GM12878 (cell line): ENCODE data around the gene SLC4A2. TPM values are rescaled to one million over a fixed set of nuclear protein-coding genes. Genes with fewer than 3 reads are reported as not detected.

ENCODE experiments used
- ATAC-seq: fragments of 200-7000 bp; cut with Tn5 transposase; 3 replicates; pipeline ENCODE4 v1.9.1; 2020; ENCODE audit warnings: mild to moderate bottlenecking, moderate library complexity
- BruUV-seq: library from RNA; stranded (reverse); fragments of 400-500 nt; replicated peaks from 2 replicates; lab custom pipeline; 2021; lab: Mats Ljungman, UMichigan
- CTCF ChIA-PET: fragments of 300-600 bp; sonication (Branson Sonifier 250); formaldehyde crosslinking; extraction: SDS; loops from one replicate; lab custom pipeline; 2021; ENCODE audit warnings: inconsistent platforms; lab: Yijun Ruan, JAX
- POLR2A ChIA-PET: fragments of 350-600 bp; formaldehyde crosslinking; extraction: SDS; loops from one replicate; lab custom pipeline; 2021; ENCODE audit warnings: inconsistent platforms; lab: Charles Lee
- RAD21 ChIA-PET: fragments of 300-600 bp; sonication (Branson Sonifier 250); formaldehyde crosslinking; loops from one replicate; lab custom pipeline; 2023; ENCODE audit warnings: antibody characterized with exemption; ENCODE audit not compliant: unreplicated experiment; lab: Charles Lee
- SMC1A ChIA-PET: fragments of 300-600 bp; sonication (Branson Sonifier 250); formaldehyde crosslinking; loops from one replicate; lab custom pipeline; 2023; ENCODE audit not compliant: unreplicated experiment, uncharacterized antibody; lab: Charles Lee
- DNase-seq: peaks from one replicate; pipeline ENCODE4 v3.0.0-alpha.2; 2011; ENCODE audit warnings: low read depth, low spot score
- FAIRE-seq: peaks from 3 replicates; lab custom pipeline; 2011; peaks lifted over from hg19 to GRCh38; lab: Jason Lieb, UNC
- H2AFZ ChIP-seq: 2 replicates; pipeline ENCODE4 v1.6.0; 2011; ENCODE audit warnings: low read depth, low read length, control low read depth; ENCODE audit not compliant: control insufficient read depth
- H3K27ac ChIP-seq: 2 replicates; pipeline ENCODE4 v1.5.1; 2011; ENCODE audit warnings: control low read depth; ENCODE audit not compliant: control insufficient read depth, insufficient read depth
- H3K27me3 ChIP-seq, 2 experiments: replicated peaks in 1 of 2; 2 replicates each; pipeline versions ENCODE4 v1.6.0 to v1.6.1; 2011; ENCODE audit warnings: low read length in 1 of 2; ENCODE audit not compliant: control insufficient read depth in 2 of 2, insufficient read depth in 2 of 2
- H3K36me3 ChIP-seq, 2 experiments: 2 replicates each; pipeline ENCODE4 v1.5.1; 2011; ENCODE audit warnings: low read length in 1 of 2; ENCODE audit not compliant: control insufficient read depth in 2 of 2, insufficient read depth in 2 of 2
- H3K4me1 ChIP-seq: 2 replicates; pipeline ENCODE4 v1.6.1; 2011; ENCODE audit warnings: mild to moderate bottlenecking, low read length, moderate library complexity, mixed read lengths; ENCODE audit not compliant: control insufficient read depth, insufficient read depth
- H3K4me2 ChIP-seq: 2 replicates; pipeline ENCODE4 v1.6.0; 2011; ENCODE audit warnings: control low read depth; ENCODE audit not compliant: control insufficient read depth, insufficient read depth
- H3K4me3 ChIP-seq: fragments of 200-600 bp; sonication (generic); 2 replicates; pipeline ENCODE4 v1.5.1; 2016
- H3K79me2 ChIP-seq: 2 replicates; pipeline ENCODE4 v1.6.0; 2011; ENCODE audit warnings: low read length; ENCODE audit not compliant: control insufficient read depth, insufficient read depth
- H3K9ac ChIP-seq: 2 replicates; pipeline ENCODE4 v1.8.0; 2011; ENCODE audit warnings: low read length, control low read depth, mixed read lengths; ENCODE audit not compliant: control insufficient read depth, insufficient read depth
- H3K9me3 ChIP-seq: replicated peaks from 3 replicates; pipeline ENCODE4 v1.5.1; 2011; ENCODE audit warnings: mild to moderate bottlenecking, low read length; ENCODE audit not compliant: control insufficient read depth, insufficient read depth
- H4K20me1 ChIP-seq: 2 replicates; pipeline ENCODE4 v1.6.0; 2011; ENCODE audit not compliant: control insufficient read depth, insufficient read depth
- BACH1 ChIP-seq: fragments of 450-650 bp; IDR thresholded peaks from 2 replicates; pipeline ENCODE4 v1.6.1; 2017; ENCODE audit warnings: mild to moderate bottlenecking, borderline replicate concordance
- CBFB ChIP-seq: IDR thresholded peaks from 2 replicates; pipeline ENCODE4 v1.6.1; 2016; ENCODE audit warnings: antibody characterized with exemption, low read depth
- ETV6 ChIP-seq, 2 experiments: fragments of 450-650 bp in 1 of 2; IDR thresholded peaks in 1 of 2; conservative IDR thresholded peaks in 1 of 2; 2 replicates each; pipeline ENCODE4 v1.6.1; 2014; ENCODE audit warnings: antibody characterized with exemption in 1 of 2, borderline replicate concordance in 1 of 2, low read depth in 1 of 2, mild to moderate bottlenecking in 1 of 2, moderate library complexity in 1 of 2
- IKZF1 ChIP-seq: fragments of 450-650 bp; conservative IDR thresholded peaks from 2 replicates; pipeline ENCODE4 v1.6.1; 2017; ENCODE audit warnings: antibody characterized with exemption, mild to moderate bottlenecking
- IRF3 ChIP-seq: fragments of 450-650 bp; IDR thresholded peaks from 2 replicates; pipeline ENCODE4 v1.6.1; 2014; ENCODE audit warnings: mild to moderate bottlenecking
- MEF2B ChIP-seq: fragments of 450-650 bp; IDR thresholded peaks from 2 replicates; pipeline ENCODE4 v1.6.1; 2018; ENCODE audit warnings: mild to moderate bottlenecking, moderate library complexity; ENCODE audit not compliant: partially characterized antibody, poor library complexity, severe bottlenecking
- NRF1 ChIP-seq: conservative IDR thresholded peaks from 2 replicates; pipeline ENCODE4 v1.6.1; 2011; ENCODE audit warnings: mild to moderate bottlenecking, low read depth, low read length, improper control_type of control experiment
- PML ChIP-seq: IDR thresholded peaks from 2 replicates; pipeline ENCODE4 v1.6.1; 2012; ENCODE audit warnings: low read length, inconsistent platforms
- RAD51 ChIP-seq: fragments of 450-650 bp; IDR thresholded peaks from 2 replicates; pipeline ENCODE4 v1.6.1; 2016; ENCODE audit warnings: moderate library complexity, mild to moderate bottlenecking, inconsistent platforms
- RELA ChIP-seq: fragments of 450-650 bp; IDR thresholded peaks from 2 replicates; pipeline ENCODE4 v1.8.0; 2014; ENCODE audit warnings: borderline replicate concordance; ENCODE audit not compliant: partially characterized antibody
- SMAD5 ChIP-seq: IDR thresholded peaks from 2 replicates; pipeline ENCODE4 v1.6.1; 2016; ENCODE audit warnings: antibody characterized with exemption, low read depth
- SREBF1 ChIP-seq: IDR thresholded peaks from 2 replicates; pipeline ENCODE4 v1.6.1; 2012; ENCODE audit warnings: mild to moderate bottlenecking, low read length
- TCF7 ChIP-seq: IDR thresholded peaks from 2 replicates; pipeline ENCODE4 v1.6.1; 2014; ENCODE audit warnings: antibody characterized with exemption, borderline replicate concordance
- USF2 ChIP-seq: IDR thresholded peaks from 2 replicates; pipeline ENCODE4 v1.6.1; 2011; ENCODE audit warnings: low read depth, low read length, improper control_type of control experiment, borderline replicate concordance
- ZNF274 ChIP-seq: IDR thresholded peaks from one replicate; pipeline ENCODE4 v1.8.0; 2011; ENCODE audit not compliant: insufficient read length, insufficient read depth
- ZNF622 ChIP-seq: fragments of 450-650 bp; IDR thresholded peaks from 2 replicates; pipeline ENCODE4 v1.6.1; 2017; ENCODE audit warnings: mild to moderate bottlenecking, inconsistent platforms
- WGBS: methylation state at CpG from one replicate; pipeline ENCODE4 v1.1.6; 2016; ENCODE audit warnings: low lambda C conversion rate; ENCODE audit not compliant: insufficient replicate concordance, insufficient coverage; ENCODE audit errors: missing lambda C conversion rate; 5-methylcytosine and 5-hydroxymethylcytosine counted together
- in situ Hi-C: fragments of 300-500 bp; cut with MboI; formaldehyde crosslinking; loops from 9 replicates; pipeline ENCODE4 v1.14.3; 2018; ENCODE audit warnings: mixed read lengths
- intact Hi-C: fragments of 100-400 bp; cut with micrococcal nuclease; formaldehyde crosslinking; loops from one replicate; pipeline ENCODE4 v1.14.2; 2022; ENCODE audit not compliant: unreplicated experiment
- polyA plus RNA-seq, 11 experiments: library from polyadenylated mRNA; depleted of rRNA in 4 of 11; unstranded in 6 of 11; stranded (reverse) in 5 of 11; fragments of >200 nt; fragmentation: Nextera tagmentation in 4 of 11; fragmentation: Illumina TruSeq in 1 of 11; extraction: Ambion mirVana in 4 of 11; extraction: Trizol in 1 of 11; gene quantifications; 1 replicate in 1 of 11; 2 replicates in 10 of 11; pipeline versions ENCODE4 v1.2.1 to v1.2.3, GENCODE V29; 2011 to 2016; ENCODE audit warnings: inconsistent platforms in 2 of 11, missing spikeins in 2 of 11, low read depth in 1 of 11
- total RNA-seq, 4 experiments: library from RNA; depleted of rRNA in 3 of 4; stranded (reverse); fragments of >200 nt in 3 of 4; fragmentation: Illumina TruSeq in 1 of 4; extraction: Trizol in 1 of 4; gene quantifications; 2 replicates each; pipeline versions ENCODE4 v1.2.1 to v1.2.3, GENCODE V29; 2013 to 2021
- TF ChIP-seq, protein P1 (sequence below): fragments of 150-350 bp; IDR thresholded peaks from 2 replicates; pipeline ENCODE4 v1.6.1; 2016; ENCODE audit warnings: low read depth, low read length

Gene SLC4A2
- total and polyA plus RNA-seq, 10 of the 15 experiments (the other 5 are each of a cell fraction or from before 2014, with no cell fraction given): 2.7 to 78.6 (median 30.1) TPM

- FAIRE-seq (no peak), ATAC-seq (no peak), DNase-seq (no peak)
- RAD21 ChIA-PET: no interaction called here
- Histone ChIP-seq H3K4me2 (peak overlapping the region; percentile 96; the same call in 1 of the 2 replicates), H3K9me3 (no peaks in the 10 kb centered on the region), H4K20me1 (no peaks in the 10 kb centered on the region), H3K4me3 (0 out of 2 replicates have a peak overlapping the region, but pooled peaks have one; percentile 99), H3K9ac (peak overlapping the region; percentile 86; the same call in 1 of the 2 replicates), H3K79me2 (peaks cover 21% of the 10 kb centered on the region), H3K27ac (no peak overlapping the region), H3K4me1 (peaks cover 24% of the 10 kb centered on the region), H3K36me3 (peaks cover 0 to 6% of the 10 kb centered on the region in 2 experiments; a peak in 3 of 4 replicates), H2AFZ (no peak overlapping the region), H3K27me3 (no peaks in the 10 kb centered on the region)
- no peak for TF ChIP-seq ZNF622
- no peak for TF ChIP-seq SREBF1
- TF ChIP-seq PML: no peak
- no peak for TF ChIP-seq RELA
- no peak for TF ChIP-seq SMAD5
- no peak for TF ChIP-seq ETV6 (conservative IDR thresholded peaks at IDR 0.05 in 1 of 2, IDR thresholded peaks at IDR 0.05 in 1 of 2; ENCODE audit: borderline replicate concordance in 1 of 2, low read depth in 1 of 2)
- TF ChIP-seq CBFB: no peak
- no peak for TF ChIP-seq MEF2B
- no peak for TF ChIP-seq ZNF274
- no peak for TF ChIP-seq IRF3
- TF ChIP-seq RAD51: no peak
- no peak for TF ChIP-seq NRF1
- no peak for TF ChIP-seq BACH1
- no peak for TF ChIP-seq TCF7
- TF ChIP-seq USF2: no peak
- TF ChIP-seq, protein P1, sequence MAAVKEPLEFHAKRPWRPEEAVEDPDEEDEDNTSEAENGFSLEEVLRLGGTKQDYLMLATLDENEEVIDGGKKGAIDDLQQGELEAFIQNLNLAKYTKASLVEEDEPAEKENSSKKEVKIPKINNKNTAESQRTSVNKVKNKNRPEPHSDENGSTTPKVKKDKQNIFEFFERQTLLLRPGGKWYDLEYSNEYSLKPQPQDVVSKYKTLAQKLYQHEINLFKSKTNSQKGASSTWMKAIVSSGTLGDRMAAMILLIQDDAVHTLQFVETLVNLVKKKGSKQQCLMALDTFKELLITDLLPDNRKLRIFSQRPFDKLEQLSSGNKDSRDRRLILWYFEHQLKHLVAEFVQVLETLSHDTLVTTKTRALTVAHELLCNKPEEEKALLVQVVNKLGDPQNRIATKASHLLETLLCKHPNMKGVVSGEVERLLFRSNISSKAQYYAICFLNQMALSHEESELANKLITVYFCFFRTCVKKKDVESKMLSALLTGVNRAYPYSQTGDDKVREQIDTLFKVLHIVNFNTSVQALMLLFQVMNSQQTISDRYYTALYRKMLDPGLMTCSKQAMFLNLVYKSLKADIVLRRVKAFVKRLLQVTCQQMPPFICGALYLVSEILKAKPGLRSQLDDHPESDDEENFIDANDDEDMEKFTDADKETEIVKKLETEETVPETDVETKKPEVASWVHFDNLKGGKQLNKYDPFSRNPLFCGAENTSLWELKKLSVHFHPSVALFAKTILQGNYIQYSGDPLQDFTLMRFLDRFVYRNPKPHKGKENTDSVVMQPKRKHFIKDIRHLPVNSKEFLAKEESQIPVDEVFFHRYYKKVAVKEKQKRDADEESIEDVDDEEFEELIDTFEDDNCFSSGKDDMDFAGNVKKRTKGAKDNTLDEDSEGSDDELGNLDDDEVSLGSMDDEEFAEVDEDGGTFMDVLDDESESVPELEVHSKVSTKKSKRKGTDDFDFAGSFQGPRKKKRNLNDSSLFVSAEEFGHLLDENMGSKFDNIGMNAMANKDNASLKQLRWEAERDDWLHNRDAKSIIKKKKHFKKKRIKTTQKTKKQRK: no peak
- no peak for TF ChIP-seq IKZF1
- intact Hi-C loops (no loop called here), in situ Hi-C loops (no loop called here)
- WGBS: 90% methylated on average over 32 of the region's 33 CpGs
- POLR2A ChIA-PET: no interaction called here
- SMC1A ChIA-PET: no interaction called here
- CTCF ChIA-PET: interaction anchor here (0.6 to 1.8 kb wide), 5 partner anchors 16 to 183 kb away, joined by 4 to 8 read pairs (median 5); no protein-coding TSS in a partner anchor
- BruUV-seq: no TSS peak
These were observed 2.1 kb downstream of the SLC4A2 start for GRCh38 chr7:151061213-151062110.
